H1 (cell line): ENCODE data around the gene TRDMT1. TPM values are rescaled to one million over a fixed set of nuclear protein-coding genes. Genes with fewer than 3 reads are reported as not detected.

Source experiments
- EGR1 ChIP-seq: IDR thresholded peaks from 2 replicates; pipeline ENCODE4 v1.6.1; 2011; ENCODE audit warnings: low read depth, low read length, borderline replicate concordance
- EZH2 ChIP-seq: fragments of 200-600 bp; sonication (generic); IDR thresholded peaks from 2 replicates; pipeline ENCODE4 v1.7.1; 2012; ENCODE audit warnings: low read depth, mild to moderate bottlenecking, moderate library complexity, low read length, inconsistent platforms; ENCODE audit not compliant: severe bottlenecking
- MAFK ChIP-seq: IDR thresholded peaks from 2 replicates; pipeline ENCODE4 v1.6.1; 2012; ENCODE audit warnings: low read depth, mild to moderate bottlenecking, improper control_type of control experiment, low read length
- TBP ChIP-seq: IDR thresholded peaks from 2 replicates; pipeline ENCODE4 v1.6.1; 2011; ENCODE audit warnings: low read depth, low read length, improper control_type of control experiment
- polyA plus RNA-seq, 7 experiments: library from polyadenylated mRNA; depleted of rRNA in 3 of 7; stranded (reverse) in 5 of 7; unstranded in 2 of 7; fragments of >200 nt in 5 of 7; fragments of 200-250 nt in 2 of 7; gene quantifications; 1 replicate in 5 of 7; 2 replicates in 1 of 7; 4 replicates in 1 of 7; pipeline versions ENCODE4 v1.2.1 to v1.2.3, GENCODE V29; 2011 to 2013; ENCODE audit warnings: missing spikeins in 2 of 7, mixed read lengths in 2 of 7
- total RNA-seq: library from RNA; stranded (reverse); fragmentation: NEBNext Ultra II Directional; extraction: Animal tissue kit (Norgen Biotek cat#: 25700); gene quantifications from 2 replicates; pipeline ENCODE4 v1.2.1, GENCODE V29; 2021
- TF ChIP-seq, protein P1 (sequence below): IDR thresholded peaks from 2 replicates; pipeline ENCODE4 v1.6.1; 2012; ENCODE audit warnings: inconsistent platforms

TRDMT1 gene
- total and polyA plus RNA-seq, 2 of the 8 experiments (the other 6 are each of a cell fraction or from before 2014, with no cell fraction given): 7.4 to 21.4 TPM

DNA sequence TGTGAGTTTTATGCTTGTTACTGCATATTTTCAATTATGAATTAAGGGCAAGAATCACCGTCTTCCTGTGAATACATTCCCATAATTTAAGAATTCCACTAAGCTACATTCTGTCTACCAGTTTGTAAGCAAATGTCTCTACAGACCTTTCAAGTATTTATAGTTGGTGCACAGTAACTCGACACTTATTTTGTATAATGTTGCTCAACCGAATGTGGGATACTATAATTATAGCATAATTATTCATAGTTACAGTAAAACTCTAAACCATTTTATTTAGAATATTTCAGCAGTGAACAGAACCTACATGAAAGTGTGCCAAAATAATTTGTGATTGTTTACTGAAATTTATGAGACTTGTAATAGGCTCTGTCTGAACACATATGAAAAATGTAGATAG, 54.6 kb downstream of the TRDMT1 start (continued):
- TF ChIP-seq EZH2 (no peak), MAFK (no peak), EGR1 (no peak), TBP (no peak)
- TF ChIP-seq, protein P1, sequence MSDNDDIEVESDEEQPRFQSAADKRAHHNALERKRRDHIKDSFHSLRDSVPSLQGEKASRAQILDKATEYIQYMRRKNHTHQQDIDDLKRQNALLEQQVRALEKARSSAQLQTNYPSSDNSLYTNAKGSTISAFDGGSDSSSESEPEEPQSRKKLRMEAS: no peak
